Mononuclear cell (primary cell): ENCODE data around the gene AGRN. TPM values are rescaled to one million over a fixed set of nuclear protein-coding genes. Genes with fewer than 3 reads are reported as not detected.
"Not testable (repeated sequence)": the region's sequence is repeated elsewhere in the genome, so short reads cannot be mapped to it uniquely, and the experiment has no call there.

Experiments used
- H3K27me3 ChIP-seq: 2 replicates; pipeline ENCODE4 v1.6.0; 2011; ENCODE audit warnings: low read length, control low read depth; ENCODE audit not compliant: insufficient read depth
- H3K4me1 ChIP-seq: 2 replicates; pipeline ENCODE4 v1.5.1; 2011; ENCODE audit warnings: mild to moderate bottlenecking, low read length, control low read depth; ENCODE audit not compliant: insufficient read depth
- H3K4me3 ChIP-seq: 2 replicates; pipeline ENCODE4 v1.5.1; 2011; ENCODE audit warnings: mild to moderate bottlenecking, low read length, moderate library complexity
- H3K9me3 ChIP-seq: 2 replicates; pipeline ENCODE4 v1.5.1; 2011; ENCODE audit warnings: low read depth, mild to moderate bottlenecking, control low read depth, low read length
- total RNA-seq: library from RNA; depleted of rRNA; stranded (reverse); fragments of >200 nt; gene quantifications from one replicate; pipeline ENCODE4 v1.2.3, GENCODE V29; 2012

The AGRN gene
- total RNA-seq, 1 donor = 2.6 TPM

DNA sequence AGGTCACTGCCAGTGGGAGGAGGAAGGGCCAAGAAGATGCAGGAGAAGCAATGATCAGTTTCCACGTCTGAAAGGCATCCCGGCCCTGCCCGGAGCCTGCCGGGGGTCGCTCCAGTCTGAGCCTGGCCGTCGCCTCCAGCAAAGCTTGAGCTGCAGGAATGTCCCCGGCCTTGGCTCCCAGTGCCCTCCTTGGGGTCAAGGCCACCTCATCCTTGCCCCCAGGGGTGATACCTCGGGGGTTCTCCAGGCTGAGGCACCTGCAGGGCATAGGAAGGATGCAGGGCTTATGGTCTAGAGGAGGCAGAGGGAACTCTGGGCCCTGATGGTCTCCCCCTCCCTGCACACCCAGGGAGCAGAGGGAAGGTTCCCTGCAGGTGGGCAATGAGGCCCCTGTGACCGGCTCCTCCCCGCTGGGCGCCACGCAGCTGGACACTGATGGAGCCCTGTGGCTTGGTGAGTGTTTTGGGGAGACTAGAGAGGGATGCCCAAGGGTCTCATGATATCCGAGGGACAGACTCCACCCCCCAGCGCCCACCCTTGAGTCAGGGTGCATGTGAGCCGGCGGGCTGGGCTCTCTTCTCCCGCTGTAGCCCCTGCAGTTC, 34.3 kb downstream of the AGRN start:
- Histone ChIP-seq H3K4me1 (peaks cover 4% of the 10 kb centered on the region), H3K9me3 (no peaks in the 10 kb centered on the region), H3K27me3 (peaks cover 8% of the 10 kb centered on the region), H3K4me3 (no peak overlapping the region)

- Histone ChIP-seq H3K4me1 (peaks cover 8% of the 10 kb centered on the region), H3K9me3 (no peaks in the 10 kb centered on the region), H3K27me3 (peaks cover 11% of the 10 kb centered on the region), H3K4me3 (no peak overlapping the region)
These were observed 35.1 kb downstream of the AGRN start for GRCh38 chr1:1054971-1055370.

DNA sequence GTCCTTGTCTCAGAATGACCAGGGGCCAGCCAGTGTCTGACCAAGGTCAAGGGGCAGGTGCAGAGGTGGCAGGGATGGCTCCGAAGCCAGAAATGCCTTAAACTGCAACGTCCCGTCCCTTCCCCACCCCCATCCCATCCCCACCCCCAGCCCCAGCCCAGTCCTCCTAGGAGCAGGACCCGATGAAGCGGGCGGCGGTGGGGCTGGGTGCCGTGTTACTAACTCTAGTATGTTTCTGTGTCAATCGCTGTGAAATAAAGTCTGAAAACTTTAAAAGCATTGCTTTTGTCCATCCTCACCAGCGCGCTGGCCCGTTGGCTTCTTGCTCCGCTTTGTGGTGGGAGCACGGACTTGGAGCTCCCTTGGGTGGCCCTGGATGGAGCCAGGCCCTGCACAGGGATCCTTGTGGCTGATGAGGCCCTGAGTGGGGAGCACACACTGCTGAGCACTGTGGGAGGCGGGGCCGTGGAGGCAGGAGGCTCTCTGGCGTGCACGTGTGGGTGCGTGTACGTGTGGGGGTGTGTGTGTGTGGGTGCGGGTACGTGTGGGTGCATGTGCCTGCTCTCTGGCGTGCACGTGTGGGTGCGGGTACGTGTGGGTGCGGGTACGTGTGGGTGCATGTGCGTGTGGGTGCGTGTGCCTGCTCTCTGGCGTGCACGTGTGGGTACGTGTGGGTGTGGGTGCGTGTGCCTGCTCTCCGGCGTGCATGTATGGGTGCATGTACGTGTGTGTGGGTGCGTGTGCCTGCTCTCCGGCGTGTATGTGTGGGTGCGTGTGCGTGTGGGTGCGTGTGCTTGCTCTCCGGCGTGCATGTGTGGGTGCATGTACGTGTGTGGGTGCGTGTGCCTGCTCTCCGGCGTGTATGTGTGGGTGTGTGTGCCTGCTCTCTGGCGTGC, 36.2 kb downstream of the AGRN start:
- Histone ChIP-seq H3K9me3 (no peaks in the 10 kb centered on the region), H3K27me3 (peaks cover 21% of the 10 kb centered on the region), H3K4me1 (peaks cover 12% of the 10 kb centered on the region), H3K4me3 (no peak overlapping the region)

DNA sequence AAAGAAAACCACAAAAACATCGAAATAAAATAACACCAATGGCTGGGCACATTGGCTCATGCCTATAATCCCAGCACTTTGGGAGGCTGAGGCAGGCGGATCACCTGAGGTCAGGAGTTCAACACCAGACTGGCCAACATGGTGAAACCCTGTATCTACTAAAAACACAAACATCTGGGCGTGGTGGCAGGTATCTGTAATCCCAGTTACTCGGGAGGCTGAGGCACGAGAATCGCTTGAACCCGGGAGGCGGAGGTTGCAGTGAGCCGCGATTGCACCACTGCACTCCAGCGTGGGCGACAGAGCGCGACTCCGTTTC, 37.8 kb downstream of the AGRN start:
- not testable (repeated sequence) for H3K4me3 ChIP-seq

GRCh38 chr1:1058088-1058905, 38.4 kb downstream of the AGRN start:
- no peaks in the 10 kb centered on the region for H3K9me3 ChIP-seq
- peaks cover 33% of the 10 kb centered on the region for H3K27me3 ChIP-seq
- peaks cover 12% of the 10 kb centered on the region for H3K4me1 ChIP-seq
- no peak overlapping the region for H3K4me3 ChIP-seq

More for the DNA sequence above, 37.8 kb downstream of the AGRN start:
- not testable (repeated sequence) for H3K9me3 ChIP-seq
- peaks cover 12% of the 10 kb centered on the region for H3K4me1 ChIP-seq
- H3K27me3 ChIP-seq = peaks cover 28% of the 10 kb centered on the region

- no peaks in the 10 kb centered on the region for H3K9me3 ChIP-seq
- H3K4me3 ChIP-seq = peak overlapping the region; percentile 8
- peaks cover 16% of the 10 kb centered on the region for H3K4me1 ChIP-seq
- peaks cover 34% of the 10 kb centered on the region for H3K27me3 ChIP-seq
These were observed 39.1 kb downstream of the AGRN start for GRCh38 chr1:1058921-1059493.

GRCh38 chr1:1059494-1060280, 39.8 kb downstream of the AGRN start:
- Histone ChIP-seq H3K9me3 (no peaks in the 10 kb centered on the region), H3K4me3 (peak overlapping the region; percentile 8), H3K27me3 (peaks cover 34% of the 10 kb centered on the region), H3K4me1 (peaks cover 21% of the 10 kb centered on the region)

GRCh38 chr1:1060281-1061000, 40.5 kb downstream of the AGRN start:
- peaks cover 21% of the 10 kb centered on the region for H3K4me1 ChIP-seq
- H3K4me3 ChIP-seq = no peak overlapping the region
- H3K27me3 ChIP-seq = peaks cover 34% of the 10 kb centered on the region
- no peaks in the 10 kb centered on the region for H3K9me3 ChIP-seq

- peaks cover 34% of the 10 kb centered on the region for H3K27me3 ChIP-seq
- no peak overlapping the region for H3K4me3 ChIP-seq
- H3K4me1 ChIP-seq = peaks cover 21% of the 10 kb centered on the region
- no peaks in the 10 kb centered on the region for H3K9me3 ChIP-seq
These were observed 41.9 kb downstream of the AGRN start for GRCh38 chr1:1061682-1062345.

DNA sequence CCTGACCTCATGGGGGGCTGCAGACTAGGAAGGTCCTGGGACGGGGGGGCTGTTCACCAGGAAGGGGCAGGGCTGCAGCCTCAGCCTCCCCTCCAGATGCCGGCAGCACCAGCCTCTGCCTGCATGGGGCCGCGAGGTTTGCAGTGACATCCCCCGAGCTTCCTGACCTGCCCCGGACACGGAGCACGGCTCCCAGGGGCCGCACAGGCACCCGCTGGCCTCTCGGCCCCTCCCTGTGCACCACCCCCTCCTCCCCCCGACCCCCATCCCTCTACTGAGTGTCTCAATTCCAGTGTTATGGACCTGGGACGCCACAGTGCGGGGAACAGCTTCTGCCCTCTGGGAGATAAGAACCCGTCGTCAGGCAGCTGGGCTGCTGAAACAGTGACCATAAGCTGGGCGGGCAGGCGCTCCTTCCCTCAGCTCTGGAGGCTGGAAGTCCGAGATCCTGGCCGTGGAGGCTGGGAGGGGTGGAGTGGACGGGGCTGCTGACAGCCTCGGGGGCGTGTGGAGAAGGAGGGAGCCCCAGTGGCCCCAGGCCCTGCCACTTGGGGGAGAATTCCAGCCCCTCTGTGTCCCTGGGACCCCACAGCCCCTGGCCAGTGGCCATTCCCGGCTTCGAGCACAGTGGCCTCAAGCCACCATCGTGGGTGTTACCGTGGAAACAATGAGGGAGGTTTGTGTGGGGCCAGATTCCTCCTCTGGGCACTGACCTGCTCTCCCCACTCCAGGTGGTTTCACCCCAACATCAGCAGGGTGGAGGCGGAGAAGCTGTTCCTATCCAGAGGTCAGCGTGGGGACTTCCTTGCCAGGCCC, 42.6 kb downstream of the AGRN start:
- no peaks in the 10 kb centered on the region for H3K9me3 ChIP-seq
- H3K4me3 ChIP-seq = no peak overlapping the region
- H3K4me1 ChIP-seq = peaks cover 21% of the 10 kb centered on the region
- peaks cover 34% of the 10 kb centered on the region for H3K27me3 ChIP-seq

GRCh38 chr1:1063261-1063944, 43.5 kb downstream of the AGRN start:
- Histone ChIP-seq H3K4me1 (peaks cover 25% of the 10 kb centered on the region), H3K9me3 (no peaks in the 10 kb centered on the region), H3K4me3 (no peak overlapping the region), H3K27me3 (peaks cover 31% of the 10 kb centered on the region)
